HG03196 (cell line): ENCODE data around the gene NLRP14.

Experiments used
- ATAC-seq: cut with Tn5 transposase; IDR thresholded peaks from one replicate; pipeline ENCODE4 v1.9.1; 2021; ENCODE audit not compliant: unreplicated experiment

NLRP14 gene

GRCh38 chr11:7020183-7020917 is at the start of gene NLRP14, which contains the start of gene ZNF214:
TSS of gene NLRP14 (plus strand) at chr11:7020479. CDS start at chr11:7038587, 18,108 bp downstream.
TSS of gene ZNF214 (minus strand) at chr11:7020346. CDS start at chr11:7002835, 17,511 bp downstream.
- ATAC-seq, result peak; percentile 82

DNA sequence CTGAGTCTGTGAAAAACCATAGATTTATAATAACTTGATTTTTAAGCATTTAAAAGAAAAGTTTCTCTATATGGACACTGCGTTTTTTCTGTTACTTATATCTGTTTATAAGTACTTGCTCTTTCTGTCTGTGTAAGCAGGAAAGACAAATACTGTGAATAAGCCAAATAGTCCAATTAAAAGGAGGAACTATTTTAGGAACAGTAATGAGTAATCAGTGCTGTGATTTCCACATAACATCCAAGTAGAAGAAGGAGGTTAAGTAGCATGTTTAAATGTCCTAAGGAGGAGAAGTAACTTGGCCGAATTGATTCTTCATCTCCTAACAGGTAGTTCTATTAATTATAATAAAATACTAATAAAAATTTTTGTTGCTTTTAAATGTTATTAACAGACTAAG is 40.9 kb upstream of the NLRP14 start:
- no peak for ATAC-seq

DNA sequence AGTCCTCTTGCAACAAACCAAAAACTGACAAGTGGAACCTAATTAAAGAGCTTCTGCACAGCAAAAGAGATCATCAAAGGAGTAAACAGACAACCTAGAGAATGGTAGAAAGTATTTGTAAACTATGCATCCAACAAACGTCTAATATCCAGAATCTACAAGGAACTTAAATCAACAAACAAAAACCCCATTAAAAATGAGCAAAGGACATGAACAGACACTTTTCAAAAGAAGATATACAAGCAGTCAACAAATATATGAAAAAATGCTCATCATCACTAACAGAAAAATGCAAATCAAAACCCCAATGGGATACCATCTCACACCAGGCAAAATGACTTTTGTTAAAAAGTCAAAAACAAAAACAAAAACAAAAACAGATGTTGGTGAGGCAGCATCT is 33.8 kb upstream of the NLRP14 start:
- ATAC-seq, result no peak

DNA sequence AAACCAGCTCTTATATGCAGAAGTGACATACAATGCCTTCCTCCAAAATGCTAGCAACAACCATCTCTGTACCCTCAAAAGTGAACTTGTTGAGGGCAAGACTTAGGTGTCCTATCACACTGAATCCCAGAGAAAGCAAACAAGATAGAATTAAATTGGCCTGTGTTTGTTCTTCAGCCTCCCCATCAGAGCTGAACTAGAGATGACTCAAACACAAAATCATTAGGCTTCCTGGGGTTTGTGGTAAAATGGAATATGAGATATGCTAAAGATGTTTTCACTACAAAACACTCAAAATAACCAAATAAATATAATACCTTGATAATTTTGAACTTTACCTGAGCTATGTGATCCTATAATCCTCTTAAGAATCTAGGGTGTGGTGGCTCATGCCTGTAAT is 31.8 kb upstream of the NLRP14 start:
- ATAC-seq, result no peak

DNA sequence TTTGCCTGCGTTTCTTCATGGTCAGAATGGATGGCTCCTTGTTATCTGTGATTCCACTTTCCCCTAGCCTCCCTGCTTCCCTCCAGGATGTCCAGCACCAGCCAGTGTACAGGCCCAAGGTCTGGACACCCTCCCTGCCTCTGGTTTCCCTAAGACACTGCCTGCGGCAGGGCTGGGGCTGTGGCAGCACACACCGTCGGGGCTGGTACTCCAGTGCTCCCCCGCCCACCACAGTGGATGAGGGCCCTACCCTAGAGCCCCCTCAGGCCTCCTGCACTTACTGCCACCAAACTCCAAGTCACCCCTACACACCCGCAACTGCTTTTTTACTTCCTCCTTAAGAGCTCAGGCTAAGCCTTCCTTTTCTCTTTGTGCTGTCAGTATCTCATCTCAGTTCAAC is 29.1 kb upstream of the NLRP14 start:
- no peak for ATAC-seq

DNA sequence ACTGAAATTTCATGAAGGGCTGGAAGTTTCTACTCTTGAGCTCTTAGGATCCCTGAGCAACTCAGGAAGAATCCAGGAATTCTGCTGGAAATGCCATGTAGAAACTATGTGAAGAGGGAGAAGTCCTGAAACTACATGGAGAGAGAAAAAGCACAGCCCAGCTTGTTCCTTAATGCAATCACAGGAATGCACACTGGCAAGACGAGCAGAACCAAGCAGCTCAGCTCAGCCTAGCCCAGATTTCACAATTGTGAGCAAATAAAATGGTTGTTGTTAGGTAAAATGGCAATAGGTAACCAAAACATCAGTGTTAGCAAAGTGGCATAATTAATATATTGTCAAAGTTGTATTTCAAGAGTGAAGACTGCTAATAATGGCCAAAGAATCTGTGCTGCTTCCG is 28.3 kb upstream of the NLRP14 start:
- no peak for ATAC-seq

DNA sequence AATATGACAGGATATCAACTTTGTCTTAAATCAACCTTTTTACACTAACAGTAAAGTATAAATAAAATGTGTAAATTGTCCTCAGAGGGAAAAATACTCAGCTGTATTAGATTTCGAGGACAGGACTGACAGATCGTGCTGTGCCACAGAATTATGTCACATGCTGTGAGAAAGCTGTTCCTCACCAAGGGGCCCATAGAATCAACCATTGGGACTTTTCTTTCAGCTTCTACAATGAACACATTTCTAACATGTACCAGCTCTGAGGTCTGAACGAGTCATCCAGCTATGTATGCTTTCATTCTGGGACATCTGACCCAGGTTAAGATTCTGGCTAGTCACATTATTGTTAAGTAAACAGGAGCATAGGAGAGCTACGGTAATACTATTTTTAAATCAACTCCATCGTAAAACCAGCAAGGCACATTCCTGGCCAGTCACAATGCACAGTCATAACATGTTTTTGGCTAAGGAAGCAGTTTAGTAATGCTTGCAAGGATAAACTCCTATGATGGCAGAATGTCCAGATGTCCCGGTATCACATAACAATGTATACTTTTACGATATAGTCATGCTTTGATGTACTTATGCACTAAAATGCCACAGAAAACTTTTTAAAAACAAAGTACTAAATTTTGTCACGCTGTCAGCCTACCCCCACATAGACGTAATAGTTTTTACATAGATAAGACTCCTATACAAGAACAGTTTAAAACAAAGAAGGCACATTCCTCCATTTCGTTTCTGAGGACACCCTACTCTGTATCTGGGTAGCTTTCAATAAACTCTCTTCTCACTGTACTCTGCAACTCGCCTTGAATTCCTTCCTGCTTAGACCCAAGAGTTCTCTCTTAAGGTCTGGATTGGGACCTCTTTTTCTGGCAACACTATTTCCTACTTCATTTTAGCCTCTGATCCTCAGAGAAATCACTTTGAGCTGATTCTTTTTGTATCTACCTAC is 27.5 kb upstream of the NLRP14 start:
- no peak for ATAC-seq

- no peak for ATAC-seq
These were observed 24.6 kb upstream of the NLRP14 start for GRCh38 chr11:6995703-6996102.

- no peak for ATAC-seq
These were observed 15.8 kb upstream of the NLRP14 start for GRCh38 chr11:7004482-7004881.

DNA sequence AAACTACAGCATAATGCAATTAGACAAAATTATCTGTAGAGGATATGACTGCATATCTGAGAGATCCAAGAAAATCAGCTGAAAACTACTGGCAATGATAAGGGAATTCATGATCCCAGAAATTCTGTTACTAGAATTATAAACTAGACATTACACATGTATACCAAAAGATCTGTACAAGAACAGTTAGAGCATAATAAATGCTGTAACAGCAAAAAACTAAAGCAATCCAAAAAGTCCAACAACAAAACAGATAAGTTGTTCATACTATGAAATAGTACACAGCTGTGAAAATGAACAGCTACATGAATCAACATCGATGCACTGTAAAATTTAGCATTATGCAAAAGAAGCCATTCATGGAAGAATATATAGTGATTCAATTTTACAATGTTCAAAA is 6.2 kb upstream of the NLRP14 start:
- no peak for ATAC-seq

GRCh38 chr11:7016011-7016410 is 4.3 kb upstream of the NLRP14 start:
- no peak for ATAC-seq

- ATAC-seq, result peak; percentile 29
These were observed 638 bp upstream of the NLRP14 start for GRCh38 chr11:7019500-7020182.

- ATAC-seq, result no peak
These were observed 1.0 kb downstream of the NLRP14 start for GRCh38 chr11:7021318-7021717.

- ATAC-seq, result no peak
These were observed 7.9 kb downstream of the NLRP14 start for GRCh38 chr11:7028141-7028540.

DNA sequence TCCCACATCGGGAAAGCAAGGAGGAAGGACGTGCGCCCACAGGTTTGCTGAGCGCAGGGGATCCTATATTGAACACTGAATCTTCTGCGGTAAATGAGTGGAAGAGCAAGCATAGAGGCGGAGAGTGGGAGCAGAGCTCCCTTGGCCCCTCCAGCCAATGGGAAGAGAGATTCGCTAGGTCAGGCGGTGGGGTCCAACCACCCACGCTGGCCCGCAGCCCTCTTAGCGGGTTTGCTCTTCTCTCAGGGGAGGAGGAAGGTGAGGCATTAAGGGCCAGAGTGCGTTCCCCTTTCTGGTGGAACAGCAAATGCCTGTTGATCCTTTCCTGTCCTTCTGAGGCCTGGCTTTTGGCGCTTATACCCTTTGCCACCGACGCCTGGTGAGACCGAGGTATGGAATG is 10.6 kb downstream of the NLRP14 start:
- no peak for ATAC-seq

- ATAC-seq, result no peak
These were observed 11.2 kb downstream of the NLRP14 start for GRCh38 chr11:7031471-7031871.

GRCh38 chr11:7032692-7033091 is 12.4 kb downstream of the NLRP14 start:
- ATAC-seq, result no peak

DNA sequence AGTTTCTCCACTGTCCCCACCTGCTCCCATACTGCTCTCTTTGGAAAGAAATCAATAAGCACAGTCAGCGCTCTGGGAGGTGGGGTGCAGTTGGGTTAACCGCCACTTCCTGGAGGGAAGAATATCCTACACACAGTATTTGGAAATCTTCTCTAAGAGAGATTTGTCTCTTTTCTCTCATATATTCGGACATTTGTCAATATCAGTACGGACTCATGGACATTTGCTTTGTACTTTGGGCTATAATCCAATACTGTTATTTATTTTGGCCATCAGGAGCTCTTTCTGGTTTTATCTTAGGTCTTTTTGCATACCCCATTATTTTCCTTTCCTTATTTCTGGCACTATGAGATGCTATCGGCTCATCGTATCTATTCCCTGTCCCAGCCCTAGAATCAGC is 13.7 kb downstream of the NLRP14 start:
- no peak for ATAC-seq

DNA sequence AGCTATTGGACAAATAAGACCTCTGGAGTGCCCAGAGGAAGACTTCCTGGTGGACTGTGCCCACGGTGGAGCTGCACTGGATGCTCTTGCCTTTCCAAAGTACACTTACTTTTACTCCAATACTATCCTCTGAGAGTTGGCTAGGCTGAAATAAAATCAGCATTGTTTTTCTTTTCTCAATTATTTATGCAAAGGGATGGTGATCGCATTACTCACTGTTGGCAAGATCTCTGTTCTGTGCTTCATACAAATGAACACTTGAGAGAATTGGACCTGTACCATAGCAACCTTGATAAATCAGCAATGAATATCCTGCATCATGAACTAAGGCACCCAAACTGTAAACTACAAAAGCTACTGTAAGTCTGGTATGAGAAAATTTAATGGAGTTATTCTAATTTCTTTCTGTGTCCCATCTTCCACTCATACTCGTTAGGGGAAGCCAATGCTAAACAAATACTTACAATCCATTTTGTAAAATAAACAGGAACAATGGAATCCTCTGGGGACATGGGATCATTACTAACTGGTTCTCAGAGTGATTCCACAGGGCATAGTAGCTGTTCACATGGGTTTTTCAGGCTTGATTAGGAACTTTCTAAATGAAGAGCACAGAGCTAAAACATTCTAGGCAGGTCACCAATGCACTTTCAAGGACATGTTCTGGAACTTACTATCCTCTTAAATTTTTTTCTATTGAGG is 26.3 kb downstream of the NLRP14 start:
- ATAC-seq, result no peak

GRCh38 chr11:7050191-7050590 is 29.9 kb downstream of the NLRP14 start:
- ATAC-seq, result no peak
